HL-60/S4 treated with retinoic acid at 250 ng/mL for 4 days and 3 days (cell line): Measurements from ENCODE around the gene RCAN3.
"Not testable (repeated sequence)": the region's sequence is repeated elsewhere in the genome, so short reads cannot be mapped to it uniquely, and the experiment has no call there.

Source experiments
- in situ Hi-C: fragments of 300-500 bp; cut with MboI; formaldehyde crosslinking; loops from 2 replicates; pipeline ENCODE4 v1.7.0; 2022; ENCODE audit warnings: low sequenced_read_pairs

Gene RCAN3

GRCh38 chr1:24548070-24548469 is 45.4 kb downstream of the RCAN3 start:
- in situ Hi-C loops: no loop called here

DNA sequence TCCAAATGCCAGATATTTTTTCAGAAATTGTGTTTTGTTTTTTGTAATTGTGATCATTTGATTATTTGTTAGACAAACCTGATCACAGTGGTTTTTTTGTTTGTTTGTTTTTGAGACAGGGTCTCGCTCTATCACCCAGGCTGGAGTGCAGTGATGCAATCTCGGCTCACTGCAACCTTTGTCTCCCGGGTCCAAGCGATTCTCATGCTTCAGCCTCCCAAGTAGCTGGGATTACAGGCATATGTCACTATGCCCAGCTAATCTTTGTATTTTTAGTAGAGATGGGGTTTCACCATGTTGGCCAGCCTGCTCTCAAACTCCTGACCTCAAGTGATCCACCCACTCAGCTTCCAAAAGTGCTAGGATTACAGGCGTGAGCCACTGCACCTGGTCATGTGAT is 46.6 kb downstream of the RCAN3 start:
- in situ Hi-C loops: not testable (repeated sequence)

- in situ Hi-C loops: no loop called here
Observed at GRCh38 chr1:24551290-24551959, 48.8 kb downstream of the RCAN3 start.

DNA sequence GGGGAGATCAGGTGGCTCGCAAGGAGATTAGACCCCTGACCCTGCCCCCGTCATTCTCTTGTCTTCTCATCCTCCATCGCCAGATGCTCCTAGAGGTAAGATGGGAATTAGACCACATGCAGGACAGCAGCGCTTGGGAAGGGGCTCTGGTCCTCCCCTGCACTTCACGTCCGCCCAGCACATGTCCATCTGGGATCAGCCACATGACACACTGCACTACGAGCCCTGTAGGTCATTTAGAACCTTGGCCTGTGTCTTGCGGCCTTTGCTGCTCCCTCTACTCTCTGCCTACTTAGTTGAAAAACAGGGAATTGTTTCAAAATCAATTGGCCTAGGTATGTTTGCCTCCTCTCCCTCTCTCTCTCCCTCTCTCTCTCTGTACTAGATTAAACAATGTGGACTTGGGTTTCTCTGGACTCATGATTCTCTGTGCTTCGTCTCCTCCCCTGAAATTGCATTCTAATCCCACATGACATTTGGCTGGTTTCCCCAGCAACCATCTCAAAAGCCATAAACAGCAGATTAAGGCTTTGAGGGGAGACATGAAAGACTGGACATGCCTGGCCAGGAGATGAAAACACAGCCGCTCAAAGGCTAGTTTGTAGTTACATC is 49.4 kb downstream of the RCAN3 start:
- in situ Hi-C loops: no loop called here

DNA sequence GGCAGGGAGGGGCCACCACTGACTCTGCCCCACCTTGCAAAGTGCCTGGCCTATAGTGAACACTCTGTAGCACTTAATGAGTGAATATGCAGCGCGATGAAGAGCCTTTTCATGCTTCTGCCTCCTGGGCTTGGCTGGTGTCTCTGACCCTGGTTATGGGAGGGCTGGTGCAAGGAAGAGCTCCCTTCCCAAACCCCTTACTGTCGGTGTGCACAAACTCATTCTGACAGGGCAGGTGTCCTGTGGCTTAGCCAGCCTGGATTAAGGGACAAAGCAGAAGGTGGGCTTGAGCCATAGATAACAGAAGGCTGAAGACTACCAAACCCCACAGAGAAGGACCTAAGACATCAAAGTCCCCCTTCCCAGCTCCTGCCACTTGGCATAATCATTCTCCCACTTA is 51.3 kb downstream of the RCAN3 start:
- in situ Hi-C loops: no loop called here

GRCh38 chr1:24554714-24555113 is 52.1 kb downstream of the RCAN3 start:
- in situ Hi-C loops: no loop called here

GRCh38 chr1:24555591-24556413 is 53.2 kb downstream of the RCAN3 start, which contains the start of gene NCMAP:
Gene NCMAP (plus strand): TSS chr1:24556087. CDS start chr1:24595431, 39,344 bp downstream.
- in situ Hi-C loops: no loop called here

DNA sequence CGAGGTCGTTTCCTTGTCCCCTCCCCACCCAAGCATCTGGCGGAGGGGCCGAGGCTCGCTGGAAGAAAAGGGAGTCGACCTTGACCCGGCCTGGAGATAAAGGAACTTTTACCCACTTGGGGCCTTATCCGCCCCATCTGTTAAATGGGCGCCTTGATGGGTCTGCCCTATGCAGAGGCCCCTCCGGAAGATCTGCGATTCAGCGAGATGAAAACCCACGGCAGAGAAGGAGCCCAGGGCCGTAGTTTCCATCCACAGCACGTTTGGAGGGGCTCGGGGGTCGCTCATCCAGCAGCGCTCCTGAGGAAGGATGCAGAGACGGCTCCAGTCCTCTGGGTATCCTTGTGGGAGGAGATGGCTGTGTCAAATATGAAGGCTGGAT is 53.8 kb downstream of the RCAN3 start:
- in situ Hi-C loops: no loop called here

DNA sequence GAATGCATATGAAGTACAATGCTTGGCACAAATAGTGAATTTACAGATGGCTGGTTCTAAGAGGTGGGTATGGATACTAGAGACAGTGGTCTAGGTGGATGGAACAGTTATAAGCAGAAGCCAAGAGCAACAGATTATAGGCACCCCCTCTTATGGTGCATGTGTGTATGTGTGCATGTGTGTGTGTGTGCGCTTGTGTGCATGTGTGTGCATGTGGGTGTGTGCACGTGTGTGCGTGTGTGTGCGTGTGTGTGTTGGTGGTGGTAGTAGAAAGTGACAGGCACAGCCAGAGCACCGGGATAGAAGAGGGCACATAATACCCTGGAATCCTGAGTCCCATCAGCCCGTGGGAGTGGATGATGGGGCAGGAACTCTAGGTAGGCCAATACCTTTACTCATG is 54.6 kb downstream of the RCAN3 start:
- in situ Hi-C loops: no loop called here

- in situ Hi-C loops: no loop called here
Observed at GRCh38 chr1:24557711-24558131, 55.1 kb downstream of the RCAN3 start.

GRCh38 chr1:24558455-24558854 is 55.8 kb downstream of the RCAN3 start:
- in situ Hi-C loops: no loop called here

DNA sequence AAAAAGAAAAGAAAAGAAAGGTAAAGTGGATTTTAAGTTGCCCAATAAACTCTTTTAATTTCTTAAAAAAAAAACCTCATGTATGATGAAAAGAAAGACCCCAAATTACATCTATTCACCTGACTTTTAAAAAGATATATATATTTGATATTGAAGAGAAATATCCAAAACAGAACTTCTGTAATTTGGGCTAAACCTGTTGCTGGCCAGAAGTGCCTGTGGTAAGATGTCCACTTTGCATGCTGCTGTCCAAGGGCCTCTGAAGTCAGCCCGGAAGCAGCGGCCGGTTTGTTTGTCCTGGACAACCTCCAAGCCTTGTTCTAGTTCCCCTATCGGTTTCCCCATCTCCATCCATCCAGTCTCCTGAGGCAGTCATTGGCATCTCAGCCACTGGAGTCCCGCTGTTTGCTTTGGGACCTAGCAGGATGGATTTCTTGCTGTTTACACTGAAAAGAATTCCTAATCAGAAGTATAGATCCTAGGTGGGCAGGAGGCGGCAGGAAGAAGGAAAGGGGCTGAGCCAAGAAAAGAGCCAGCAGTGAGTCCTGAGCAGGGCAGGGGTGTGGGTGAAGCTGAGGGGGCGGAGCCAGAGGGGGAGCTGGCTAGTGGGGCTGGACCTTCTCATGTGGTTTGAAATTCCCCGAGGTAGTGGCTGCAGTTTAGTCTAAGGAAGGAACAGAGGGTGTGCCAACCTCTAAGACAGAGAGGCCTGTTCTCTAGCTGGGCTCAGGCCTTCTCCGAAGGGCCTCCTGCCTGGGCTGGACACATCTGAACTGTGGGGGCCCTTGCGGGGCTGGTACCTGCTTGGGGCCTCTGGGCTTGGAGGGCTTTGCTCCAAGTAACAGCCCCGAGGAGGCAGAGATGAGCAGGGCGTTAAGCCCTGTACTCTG is 56.5 kb downstream of the RCAN3 start:
- in situ Hi-C loops: no loop called here

GRCh38 chr1:24560361-24560760 is 57.7 kb downstream of the RCAN3 start:
- in situ Hi-C loops: no loop called here

DNA sequence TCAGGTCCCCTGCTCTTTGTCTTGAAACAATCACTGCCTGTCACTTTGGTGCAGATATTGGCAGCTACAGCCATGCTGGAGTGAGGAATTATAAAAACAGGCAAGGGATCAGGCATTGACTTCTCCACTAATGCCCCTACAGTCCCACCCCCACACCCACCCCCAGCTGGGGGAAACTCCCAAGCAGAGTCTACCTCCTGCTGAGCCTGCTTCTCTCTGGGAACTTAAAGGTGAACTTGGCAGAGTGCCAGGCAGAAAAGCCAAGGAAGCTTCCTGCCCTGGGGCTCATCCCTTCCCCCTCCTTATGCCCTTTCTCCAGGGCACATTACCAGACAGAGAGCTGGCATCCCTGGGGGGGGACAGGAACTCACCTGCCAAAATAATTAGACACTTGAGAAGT is 60.0 kb downstream of the RCAN3 start:
- in situ Hi-C loops: no loop called here

- in situ Hi-C loops: no loop called here
Observed at GRCh38 chr1:24564695-24565094, 62.1 kb downstream of the RCAN3 start.

- in situ Hi-C loops: no loop called here
Observed at GRCh38 chr1:24566236-24566867, 63.7 kb downstream of the RCAN3 start.

DNA sequence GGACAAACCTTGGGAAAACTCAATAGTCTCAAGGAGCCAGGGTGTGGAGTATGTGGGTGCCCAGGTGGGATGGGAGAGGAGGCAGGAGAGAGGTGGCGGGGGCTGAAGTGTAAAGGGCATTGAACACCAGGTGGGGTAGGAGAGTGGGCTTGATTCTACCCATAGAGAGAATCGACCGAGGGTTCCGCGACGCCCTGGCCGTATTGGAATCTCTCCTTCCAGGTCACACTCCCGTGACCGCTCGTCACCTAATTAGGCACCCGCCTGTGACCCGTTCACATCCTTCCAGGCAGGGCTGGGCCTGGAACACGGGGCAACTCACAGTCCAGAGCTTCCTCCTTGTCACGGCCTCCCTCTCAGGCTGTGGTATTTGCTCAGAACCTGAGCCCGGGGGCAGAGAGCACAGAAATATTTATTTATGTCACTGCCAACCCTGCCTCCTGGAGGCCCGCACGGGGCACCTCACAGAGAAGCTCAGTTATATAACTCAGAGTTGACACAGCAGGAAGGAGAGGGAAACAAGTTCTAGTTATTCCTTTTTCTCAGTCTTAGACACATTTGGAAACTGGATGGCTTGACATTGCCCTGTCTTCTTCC is 65.3 kb downstream of the RCAN3 start:
- in situ Hi-C loops: no loop called here

GRCh38 chr1:24568475-24568874 is 65.8 kb downstream of the RCAN3 start:
- in situ Hi-C loops: no loop called here

GRCh38 chr1:24570265-24571125 is 67.9 kb downstream of the RCAN3 start:
- in situ Hi-C loops: no loop called here
